GM19035 (cell line): ENCODE measurements around the gene FAM110D.

Experiments
- ATAC-seq: cut with Tn5 transposase; IDR thresholded peaks from one replicate; pipeline ENCODE4 v1.9.1; 2021; ENCODE audit not compliant: unreplicated experiment

The FAM110D gene

DNA sequence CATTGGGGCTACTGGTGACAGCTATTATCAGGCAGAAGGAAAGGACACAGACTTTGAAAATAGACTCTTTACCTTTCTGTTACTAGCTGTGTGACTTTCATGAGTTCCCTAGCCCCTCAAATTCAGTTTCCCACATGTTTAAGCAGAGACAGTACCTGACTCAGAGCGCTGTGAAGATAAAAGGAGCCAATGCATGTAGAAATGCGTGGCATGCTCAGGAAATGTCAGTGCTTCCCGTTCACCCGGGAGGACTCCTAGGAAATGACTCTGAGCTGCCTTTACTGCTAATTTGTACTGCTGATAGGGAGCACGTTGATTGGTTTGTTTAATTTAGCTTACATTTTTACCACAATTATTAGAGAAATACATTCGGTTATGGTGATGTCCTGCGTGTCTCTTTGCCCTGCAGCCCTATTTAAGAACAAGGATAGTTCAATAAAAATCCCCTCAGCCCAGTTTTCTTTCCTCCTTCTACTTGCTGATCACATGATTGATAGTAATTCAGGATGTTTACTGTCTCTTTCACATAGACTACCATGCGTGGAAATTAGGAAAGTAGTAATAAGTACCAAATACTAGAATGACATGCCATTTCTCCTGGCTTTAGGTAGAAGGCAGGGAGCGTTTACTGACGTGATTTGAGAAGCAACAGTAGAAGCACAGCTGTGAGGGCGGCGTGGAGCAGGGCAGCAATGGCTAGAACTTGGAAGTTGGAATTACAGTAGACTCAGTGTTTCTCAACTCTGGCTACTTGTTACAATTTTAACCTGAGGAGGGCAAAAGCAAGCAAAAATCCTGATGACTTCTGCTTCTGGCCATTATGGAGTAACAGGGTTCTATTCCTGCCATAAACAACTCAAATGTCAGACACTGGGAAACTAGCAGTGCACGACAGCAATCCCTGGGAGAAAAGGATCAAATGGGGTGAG, 31.4 kb upstream of the FAM110D start:
- no peak for ATAC-seq

DNA sequence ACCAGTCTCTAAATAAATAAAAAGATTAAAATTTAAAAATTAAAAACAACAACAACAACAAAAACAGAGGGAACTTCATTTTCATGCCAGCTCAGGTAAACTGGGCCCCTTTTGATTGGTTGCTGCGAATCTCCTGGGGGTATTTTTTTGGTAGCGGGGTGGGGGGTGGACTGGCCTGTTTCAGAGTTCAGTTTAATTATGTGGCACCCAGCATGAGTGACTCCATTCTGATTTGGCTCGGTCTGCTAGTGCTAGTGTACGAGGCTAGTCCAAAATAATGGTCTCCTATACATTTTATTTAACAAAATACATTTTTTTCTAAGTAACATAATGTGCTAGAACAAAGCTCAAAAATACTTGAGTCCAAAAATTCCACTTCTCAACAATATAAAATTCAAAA, 29.1 kb upstream of the FAM110D start:
- ATAC-seq = no peak

DNA sequence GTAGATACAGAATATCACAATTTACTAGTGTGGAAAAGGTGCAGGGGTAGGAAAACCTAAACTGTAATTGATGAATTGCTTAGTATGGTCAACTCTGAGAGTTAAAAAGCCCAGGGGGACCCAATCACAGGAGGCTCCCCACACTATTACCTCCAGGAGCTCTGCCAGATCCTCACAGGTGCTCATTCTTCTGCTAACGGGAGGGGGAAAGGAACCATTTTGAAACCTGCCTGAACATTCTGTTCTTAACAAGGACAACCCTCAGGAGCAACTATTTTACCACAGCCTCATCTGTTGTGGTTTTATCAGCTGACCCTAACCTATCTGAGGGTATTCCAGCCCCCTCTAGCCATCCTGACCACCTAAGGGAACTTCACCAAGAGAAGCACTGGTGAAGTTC, 28.2 kb upstream of the FAM110D start:
- no peak for ATAC-seq

DNA sequence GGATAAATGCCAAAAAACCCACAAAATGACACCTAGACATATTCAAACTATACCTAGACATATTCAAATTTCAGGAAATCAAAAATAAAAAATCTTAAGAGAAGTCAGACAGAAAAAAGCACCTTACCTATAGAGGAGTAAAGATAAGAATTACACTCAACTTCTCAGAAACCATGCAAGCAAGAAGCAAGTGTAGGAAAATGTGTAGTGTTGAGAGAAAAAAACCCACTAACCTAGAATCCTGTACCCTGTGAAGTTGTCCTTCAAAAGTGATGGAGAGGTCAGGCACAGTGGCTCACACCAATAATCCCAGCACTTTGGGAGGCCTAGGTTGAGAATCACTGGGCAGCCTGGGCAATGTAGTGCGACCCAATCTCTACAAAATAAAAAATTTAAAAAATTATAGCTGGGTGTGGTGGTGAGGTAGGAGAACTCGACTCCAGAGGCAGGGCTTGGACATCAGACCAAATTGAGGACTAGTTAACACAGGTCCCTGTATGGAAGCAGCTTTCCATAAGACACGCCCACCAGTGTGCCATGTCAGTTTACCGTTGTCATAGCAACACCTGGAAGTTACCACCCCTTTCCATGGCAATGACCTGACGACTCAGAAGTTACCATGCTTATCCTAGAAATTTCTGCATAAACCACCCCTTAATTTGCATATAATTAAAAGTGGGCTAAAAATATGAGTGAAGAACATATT, 26.6 kb upstream of the FAM110D start:
- no peak for ATAC-seq

DNA sequence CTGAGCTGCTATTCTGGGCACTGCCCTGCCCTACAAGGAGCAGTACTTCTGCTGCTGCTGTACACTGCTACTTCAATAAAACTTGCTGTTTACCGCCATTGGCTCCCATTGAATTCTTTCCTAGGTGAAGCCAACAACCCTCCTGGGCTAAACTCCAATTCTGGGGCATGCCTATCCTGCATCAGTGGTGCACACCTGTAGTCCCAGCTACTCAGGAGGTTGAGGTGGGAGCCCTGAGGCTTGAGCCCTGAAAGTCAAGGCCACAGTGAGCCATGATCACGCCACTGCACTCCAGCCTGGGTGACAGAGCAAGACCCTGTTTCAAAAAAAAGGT, 26.1 kb upstream of the FAM110D start:
- no peak for ATAC-seq

DNA sequence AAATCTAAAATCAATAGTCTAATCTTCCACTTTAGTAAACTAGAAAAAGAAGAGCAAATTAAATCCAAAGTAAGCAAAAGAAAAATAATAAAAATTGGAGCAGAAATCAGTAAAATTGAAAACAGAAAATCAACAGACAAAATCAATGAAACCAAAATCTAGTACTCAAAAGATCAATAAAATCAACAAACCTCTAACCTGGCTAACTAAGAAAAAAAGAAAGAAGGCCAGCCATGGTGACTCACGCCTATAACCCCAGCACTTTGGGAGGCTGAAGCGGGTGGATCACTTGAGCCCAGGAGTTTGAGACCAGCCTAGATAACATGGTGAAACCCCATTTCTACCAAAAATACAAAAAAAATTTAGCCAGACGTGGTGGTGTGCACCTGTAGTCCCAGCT, 24.4 kb upstream of the FAM110D start:
- no peak for ATAC-seq

DNA sequence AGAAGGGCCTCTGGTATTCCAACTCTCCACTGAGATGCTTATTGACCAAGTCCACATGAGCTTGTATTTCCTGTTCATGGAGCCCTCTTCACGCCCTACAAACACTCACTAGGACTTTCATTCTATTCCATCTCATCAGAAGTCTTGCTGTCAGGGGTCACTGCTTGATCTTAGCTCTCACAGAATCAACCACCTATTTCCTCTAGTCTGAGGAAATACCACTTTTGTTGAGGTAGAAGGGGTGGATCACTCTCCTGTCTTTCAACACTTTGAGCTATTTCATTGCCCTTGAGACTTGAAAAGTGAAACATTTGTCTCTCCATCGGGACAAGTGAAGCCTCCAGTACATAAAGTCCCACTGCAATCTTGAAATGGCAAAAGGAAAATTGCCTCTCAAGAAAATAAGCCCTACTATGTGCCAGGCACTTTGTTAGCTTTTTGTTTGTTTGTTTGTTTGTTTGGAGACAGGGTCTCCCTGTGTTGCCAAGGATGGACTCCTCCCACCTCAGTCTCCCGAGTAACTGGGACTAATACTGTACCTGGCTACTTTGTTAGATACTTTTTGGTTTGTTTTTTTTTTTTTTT, 19.8 kb upstream of the FAM110D start:
- ATAC-seq = no peak

DNA sequence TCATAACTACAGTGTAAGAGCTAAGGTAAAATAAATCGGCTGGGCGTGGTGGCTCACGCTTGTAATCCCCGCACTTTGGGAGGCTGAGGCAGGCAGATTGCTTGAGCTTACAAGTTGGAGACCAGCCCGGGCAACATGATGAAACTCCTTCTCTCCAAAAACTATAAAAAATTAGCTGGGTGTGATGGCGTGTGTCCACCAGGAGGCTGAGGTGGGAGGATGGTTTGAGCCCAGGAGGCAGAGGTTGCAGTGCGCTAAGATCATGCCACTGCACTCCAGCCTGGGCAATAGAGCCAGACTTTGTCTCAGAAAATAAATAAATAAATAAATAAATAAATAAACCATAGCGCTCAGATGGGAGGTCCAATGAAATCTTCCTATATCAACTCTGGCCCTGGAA, 16.7 kb upstream of the FAM110D start:
- no peak for ATAC-seq

DNA sequence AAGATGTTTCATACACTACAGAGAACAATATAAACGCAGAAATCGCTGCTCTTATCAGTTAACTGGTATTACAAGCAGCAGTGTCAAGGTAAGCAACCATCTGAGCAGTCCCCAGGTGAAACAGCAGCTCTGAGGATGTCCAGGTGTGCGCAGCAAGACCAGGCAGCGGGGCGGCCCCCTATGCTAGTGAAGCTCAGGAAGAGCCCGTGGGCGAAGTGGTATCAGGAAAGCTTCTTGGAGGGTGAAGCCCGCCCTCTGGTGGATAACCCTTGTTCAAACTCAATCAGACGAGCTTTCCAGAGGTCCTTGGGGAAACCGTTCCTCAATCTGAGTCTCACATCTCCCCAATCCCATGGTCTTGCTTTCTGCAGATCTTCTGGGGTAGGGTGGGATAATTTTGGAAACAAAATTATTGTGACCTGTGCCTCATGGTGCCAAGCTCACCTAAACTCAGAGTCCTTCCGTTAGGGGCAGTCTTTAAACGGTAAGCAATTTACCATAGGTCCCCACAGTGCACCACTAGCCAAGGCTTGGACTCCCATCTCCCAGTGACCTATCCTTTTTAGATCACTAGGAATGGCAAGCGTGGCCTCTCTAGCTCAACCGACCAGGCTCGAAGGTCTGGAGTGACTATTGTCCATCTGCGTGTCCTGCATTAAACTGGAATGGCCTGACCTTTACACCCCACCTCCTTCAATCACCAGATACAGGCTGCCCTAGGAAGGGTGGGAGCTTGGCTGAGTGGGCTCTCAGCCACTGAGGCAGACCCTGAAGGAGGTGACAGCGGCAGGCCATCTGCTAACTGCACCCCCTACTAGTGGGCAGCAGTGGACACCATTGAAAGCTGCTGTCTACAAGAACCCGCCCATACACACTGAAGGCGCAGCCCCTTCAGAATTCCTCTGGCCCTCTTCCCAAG, 13.6 kb upstream of the FAM110D start:
- ATAC-seq = no peak

DNA sequence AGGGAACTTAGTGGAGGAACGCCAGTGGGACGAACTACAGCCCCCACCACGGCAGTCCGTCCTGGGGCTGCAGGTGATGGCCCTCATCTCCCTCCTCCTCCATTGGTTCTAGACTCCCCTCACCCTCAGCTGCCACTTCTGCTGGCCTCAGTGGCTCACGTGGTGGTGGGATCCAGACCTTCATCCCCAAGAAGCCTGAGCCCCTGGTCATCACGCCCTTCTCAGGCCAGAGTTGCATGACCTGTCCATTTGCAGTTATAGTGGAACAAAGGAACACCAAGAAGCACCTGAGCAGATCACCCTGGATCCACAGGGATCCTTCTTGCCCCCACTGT, 13.0 kb upstream of the FAM110D start:
- ATAC-seq = no peak

DNA sequence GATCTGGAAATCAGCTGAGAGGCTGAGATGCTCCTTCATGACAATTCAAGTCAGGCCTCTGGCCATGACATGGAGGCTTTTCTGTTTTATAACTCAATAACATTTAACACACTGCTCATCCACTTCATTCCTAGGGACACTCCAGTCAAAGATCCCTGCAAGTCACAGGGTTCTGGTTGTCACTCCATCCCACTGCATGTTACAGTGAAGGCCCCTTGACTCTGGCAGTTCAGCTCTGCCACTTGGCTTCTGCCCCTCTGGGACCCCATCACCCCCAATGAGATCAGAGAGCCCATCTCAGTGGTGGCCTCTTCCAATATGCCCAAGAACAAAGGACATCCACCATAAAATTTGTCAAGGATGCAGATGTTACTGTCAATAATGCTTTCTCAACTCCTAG, 10.0 kb upstream of the FAM110D start:
- ATAC-seq = no peak

DNA sequence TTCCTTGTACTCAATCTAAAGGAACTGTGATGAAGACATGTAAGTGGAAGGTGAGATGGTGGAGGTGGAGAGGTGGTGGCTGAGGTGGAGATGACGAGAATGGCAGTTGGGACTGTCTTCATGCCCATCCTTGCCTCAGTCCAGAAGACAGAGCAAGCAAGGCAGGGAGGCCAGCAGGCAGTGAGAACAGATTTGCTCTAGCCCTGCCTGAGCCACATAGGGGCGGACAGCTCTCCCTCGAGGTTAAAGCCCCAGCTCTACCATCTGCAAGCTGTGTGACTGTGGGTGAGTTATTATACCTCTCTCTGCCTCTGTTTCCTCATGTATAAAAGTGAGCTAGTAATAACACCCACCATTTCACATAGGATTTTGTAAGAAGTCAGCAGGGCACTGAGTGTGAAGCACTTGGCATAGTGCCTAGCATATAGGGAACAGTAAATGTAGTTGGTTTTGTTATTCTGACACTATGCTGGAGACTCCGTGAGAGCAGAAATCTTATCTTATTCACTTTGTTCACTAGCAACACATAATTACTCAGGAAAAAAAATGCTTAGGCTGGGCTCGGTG, 4.8 kb upstream of the FAM110D start:
- no peak for ATAC-seq

DNA sequence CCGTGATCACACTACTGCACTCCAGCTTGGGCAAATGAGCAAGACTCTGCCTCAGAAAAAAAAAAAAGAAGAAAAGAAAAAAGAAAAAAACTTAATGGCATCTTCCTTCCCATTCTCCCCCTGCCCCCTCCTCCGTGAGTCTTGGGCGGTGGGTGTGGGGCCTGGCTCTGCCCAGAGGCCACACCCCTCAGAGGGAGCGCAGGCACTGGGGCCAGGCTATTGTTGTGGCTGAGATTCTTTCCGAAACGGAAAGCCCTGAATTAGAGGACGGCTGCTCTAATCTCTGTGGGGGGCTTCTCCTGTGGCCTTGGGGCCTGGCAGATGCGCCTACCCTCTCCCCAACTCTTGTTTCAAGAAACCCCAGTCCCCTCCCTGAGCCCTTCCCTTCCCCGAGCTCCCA, 4.1 kb upstream of the FAM110D start:
- no peak for ATAC-seq

DNA sequence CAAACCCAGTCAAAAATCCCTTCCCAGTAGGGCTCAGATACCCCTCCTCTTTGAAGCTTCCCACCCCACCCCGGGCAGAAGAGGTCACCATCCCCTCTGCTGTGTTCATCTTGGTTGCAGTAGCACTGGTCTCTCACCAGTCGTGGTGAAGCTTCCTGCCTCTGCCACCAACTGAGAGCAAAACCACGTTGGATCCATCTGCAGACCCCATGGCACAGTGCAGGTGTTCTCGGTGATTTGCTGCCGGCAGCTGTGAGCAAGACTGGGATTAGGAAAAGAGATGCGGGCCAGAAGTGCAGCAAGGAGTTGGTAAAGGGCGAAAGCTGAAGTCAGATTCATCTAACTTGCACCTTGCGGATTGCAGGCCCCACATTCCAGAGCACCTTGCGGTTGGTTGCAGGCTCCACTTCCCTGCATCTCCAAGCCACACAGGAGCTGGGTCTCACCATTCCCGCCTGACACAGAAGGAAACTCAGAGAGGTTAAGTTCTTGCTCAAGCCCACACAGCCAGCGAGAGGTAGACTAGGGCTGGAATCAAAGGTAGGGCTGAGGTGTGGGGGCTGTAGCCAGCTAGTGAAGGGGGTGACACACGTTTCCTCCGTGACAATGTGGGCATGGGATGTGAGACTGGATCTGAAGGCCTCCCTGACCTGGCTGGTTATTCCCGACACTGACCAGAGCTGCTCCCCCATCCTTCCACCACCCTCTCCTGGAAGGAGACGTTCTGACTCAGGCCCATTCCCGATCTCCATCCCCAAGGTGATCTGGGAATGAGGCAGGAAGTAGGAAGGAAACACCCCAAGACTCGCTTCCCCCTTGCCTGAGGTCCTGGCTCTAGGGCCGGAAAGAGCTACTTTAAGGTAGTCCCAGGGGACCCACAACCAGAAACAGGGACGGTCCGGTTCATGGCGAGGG, 3.3 kb upstream of the FAM110D start:
- ATAC-seq = no peak

DNA sequence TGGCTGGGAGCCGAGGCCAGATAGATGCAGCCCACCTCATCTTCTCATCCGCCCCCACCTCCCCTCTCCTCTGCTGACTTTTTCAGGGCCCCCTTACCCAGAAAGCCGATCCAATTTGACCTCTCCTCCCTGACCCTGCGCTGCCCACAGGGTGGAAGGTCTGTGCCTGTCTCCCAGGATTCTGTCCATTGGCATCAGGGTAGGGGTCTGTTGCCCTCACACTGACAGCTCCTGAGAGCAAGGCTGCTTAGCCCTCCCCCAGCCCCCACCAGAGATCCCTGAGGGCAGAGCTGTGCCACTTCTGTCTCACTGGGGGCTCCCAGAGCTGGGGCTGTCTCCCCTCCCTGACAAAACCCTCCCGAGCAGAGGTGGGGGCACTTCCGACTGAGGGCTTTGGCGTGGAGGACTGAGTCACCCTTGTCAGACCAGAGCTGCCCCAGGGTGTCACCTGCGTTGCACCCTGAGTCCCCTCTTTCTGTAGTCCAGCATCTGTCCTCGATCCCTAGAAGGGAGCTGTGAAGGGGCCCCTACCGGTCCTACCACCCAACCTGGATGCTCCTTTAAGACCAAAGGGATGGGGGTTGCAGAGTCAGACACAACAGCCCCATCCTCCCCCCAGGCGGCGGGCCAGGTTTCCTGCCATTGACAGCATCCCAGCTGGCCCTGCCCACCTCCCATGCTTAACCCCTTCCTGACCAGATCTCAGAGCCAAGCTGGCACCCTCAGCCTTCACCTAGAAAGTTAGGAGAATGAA, 2.4 kb upstream of the FAM110D start:
- no peak for ATAC-seq

DNA sequence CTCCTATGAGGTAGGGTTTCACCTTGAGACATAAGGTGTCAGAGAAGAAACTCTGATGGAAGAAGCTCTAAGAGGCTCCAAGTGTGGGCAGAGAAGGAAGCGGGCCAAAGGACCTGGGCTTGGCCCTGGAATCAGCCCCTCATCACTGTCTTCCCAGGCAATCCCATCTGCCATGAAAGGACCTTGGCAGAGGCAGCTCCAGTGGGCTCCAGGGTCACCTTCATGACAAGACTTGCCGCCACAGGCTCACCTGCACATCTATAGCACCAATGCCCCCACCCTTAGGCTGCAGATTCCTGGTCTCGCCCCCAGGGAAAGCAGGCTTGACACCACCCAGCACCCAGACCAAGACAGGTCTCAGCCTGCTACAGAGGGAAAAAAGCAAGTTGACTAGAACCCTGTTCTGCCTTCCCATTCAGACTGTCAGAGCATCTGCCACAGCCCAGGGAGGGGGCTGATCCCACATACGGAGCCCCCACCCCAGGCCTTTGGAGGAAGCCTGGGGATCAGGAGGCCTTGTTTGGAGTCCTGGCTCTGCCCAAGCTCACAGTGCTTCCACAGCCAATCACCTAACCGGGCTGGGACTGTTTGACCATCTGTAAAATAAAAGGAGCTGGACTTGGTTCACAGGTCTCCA, 490 bp upstream of the FAM110D start:
- ATAC-seq = no peak

DNA sequence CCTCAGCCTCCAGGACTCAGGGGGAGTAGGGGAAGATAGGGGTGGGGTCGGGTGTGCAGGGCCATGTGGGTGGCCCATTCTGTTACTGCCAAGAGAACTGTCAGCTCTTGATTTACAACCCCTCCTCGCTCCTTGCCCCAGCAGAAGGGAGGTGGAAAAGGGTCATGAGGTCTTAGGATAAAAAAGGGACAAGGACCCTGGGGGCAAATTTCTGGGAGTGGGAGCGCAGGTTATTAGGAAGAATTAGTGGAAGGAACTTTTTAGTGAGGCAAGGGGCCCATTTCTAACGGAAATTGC, 812 bp downstream of the FAM110D start:
- ATAC-seq = no peak

DNA sequence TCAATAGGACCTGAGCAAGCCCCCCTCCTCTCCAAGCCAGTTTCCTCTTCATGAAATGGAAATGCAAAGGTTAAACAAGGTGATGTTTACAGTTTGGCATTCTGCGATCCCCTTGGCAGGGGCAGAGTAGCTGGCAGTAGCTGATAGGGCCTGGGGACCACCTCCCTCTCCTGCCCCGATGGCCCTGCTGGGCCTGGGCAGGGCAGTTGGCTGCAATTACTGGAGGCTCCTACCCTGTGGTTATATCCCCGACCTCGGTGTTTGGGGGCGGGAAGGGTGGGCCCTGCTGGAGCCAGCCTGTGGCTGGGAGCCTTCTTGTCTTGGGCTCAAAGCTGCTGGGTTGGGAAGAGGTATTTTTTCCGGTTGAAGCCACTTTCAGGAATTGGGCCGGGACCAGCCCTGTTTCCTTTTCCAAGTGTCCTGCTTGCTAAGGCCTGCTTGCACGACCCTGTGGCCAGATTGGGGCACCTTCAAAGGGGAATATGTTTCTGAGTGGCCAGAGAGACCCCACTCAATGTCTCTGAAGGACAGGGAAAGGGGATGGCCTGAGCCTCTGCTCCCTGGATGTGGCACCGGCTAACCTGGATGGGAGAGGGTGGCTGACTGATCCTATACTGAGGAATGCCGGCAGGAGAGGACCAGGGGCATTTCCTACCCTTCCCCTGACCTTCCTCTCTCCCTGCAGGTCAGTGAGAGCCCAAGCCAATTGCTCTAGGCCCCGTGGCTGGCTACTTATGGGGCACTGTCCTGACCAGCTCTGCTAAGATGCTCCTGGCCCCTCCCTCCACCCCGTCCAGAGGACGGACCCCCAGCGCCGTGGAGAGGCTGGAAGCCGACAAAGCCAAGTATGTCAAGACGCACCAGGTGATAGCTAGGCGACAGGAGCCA, 1.9 kb downstream of the FAM110D start:
- no peak for ATAC-seq
